ENCODE data around the gene CCSER1. TPM values are rescaled to one million over a fixed set of nuclear protein-coding genes. Genes with fewer than 3 reads are reported as not detected.

Gene CCSER1
- total and polyA plus RNA-seq, 2 of the 8 experiments (the other 6 are each of a cell fraction or from before 2014, with no cell fraction given), result 0.26 to 0.84 TPM

DNA sequence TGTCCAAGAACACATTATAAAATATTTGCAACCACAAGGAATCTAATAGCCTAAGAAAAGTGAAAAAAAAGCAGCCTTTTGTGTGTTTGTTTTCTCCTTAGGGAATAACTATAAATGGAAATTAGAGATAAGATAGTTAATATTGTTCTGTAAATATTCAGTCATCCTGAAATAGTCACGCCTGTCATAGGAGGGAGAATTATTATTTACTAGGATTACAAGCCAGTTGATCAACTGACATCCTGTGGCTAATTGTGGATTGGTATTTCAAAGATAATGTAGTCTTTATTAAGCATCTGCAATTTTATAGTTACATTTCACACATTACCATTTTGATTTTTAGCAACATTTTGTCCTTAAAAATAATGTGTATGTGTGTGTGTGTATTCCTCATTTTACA is 118.6 kb downstream of the CCSER1 start:
- Histone ChIP-seq H3K4me1 (replicated peaks in 1 of 4; ENCODE audit: control insufficient read depth in 3 of 4, insufficient read depth in 4 of 4, low read length in 3 of 4) (no peaks in the 10 kb centered on the region), H4K5ac (ENCODE audit: insufficient read length, low read depth, low read length) (no peak overlapping the region), H3K36me3 (ENCODE audit: control insufficient read depth in 2 of 4, insufficient read depth in 4 of 4, low read length in 3 of 4) (no peaks in the 10 kb centered on the region), H3K9ac (replicated peaks in 1 of 4; ENCODE audit: extremely low read depth in 1 of 4, low read depth in 3 of 4, low read length in 3 of 4) (no peak overlapping the region), H4K91ac (replicated peaks; ENCODE audit: insufficient read length, low read length) (no peak overlapping the region), H2BK12ac (ENCODE audit: low read depth, low read length) (no peak overlapping the region), H2BK5ac (ENCODE audit: low read depth, low read length) (no peak overlapping the region), H2AFZ (ENCODE audit: low read length) (no peak overlapping the region), H3K4me3 (ENCODE audit: extremely low read depth in 1 of 4, insufficient read depth in 2 of 4, low read depth in 3 of 4, low read length in 4 of 4) (no peak overlapping the region), H4K8ac (ENCODE audit: extremely low read depth, insufficient read depth, low read length) (no peak overlapping the region), H3K56ac (replicated peaks; ENCODE audit: insufficient read length, low read depth, low read length) (no peak overlapping the region), H3K79me2 (ENCODE audit: control insufficient read depth in 1 of 2, insufficient read depth in 2 of 2, low read length in 2 of 2) (no peaks in the 10 kb centered on the region), H2AK5ac (ENCODE audit: low read depth, low read length) (no peak overlapping the region), H2BK20ac (ENCODE audit: low read length) (no peak overlapping the region), H3K4ac (replicated peaks; ENCODE audit: insufficient read length, low read depth, low read length) (no peak overlapping the region), H3K27me3 (replicated peaks in 1 of 4; ENCODE audit: control insufficient read depth in 3 of 4, extremely low read depth in 1 of 4, insufficient read depth in 3 of 4, low read length in 3 of 4) (no peaks in the 10 kb centered on the region), H3K18ac (ENCODE audit: extremely low read depth, low read length) (no peak overlapping the region), H4K20me1 (replicated peaks in 1 of 2; ENCODE audit: control insufficient read depth in 1 of 2, insufficient read depth in 2 of 2, low read length in 2 of 2) (peaks cover 0 to 2% of the 10 kb centered on the region in 2 experiments), H3K4me2 (ENCODE audit: insufficient read depth in 1 of 2, low read depth in 2 of 2, low read length in 2 of 2) (no peak overlapping the region), H3K79me1 (ENCODE audit: low read depth, low read length) (no peaks in the 10 kb centered on the region), H3K27ac (ENCODE audit: low read depth, low read length) (no peak overlapping the region), H2BK120ac (replicated peaks; ENCODE audit: low read depth, low read length) (no peak overlapping the region), H2BK15ac (ENCODE audit: low read length) (no peak overlapping the region), H3K23me2 (ENCODE audit: low read depth, low read length) (no peaks in the 10 kb centered on the region), H3K14ac (ENCODE audit: insufficient read length) (no peak overlapping the region), H3K9me3 (ENCODE audit: insufficient read depth in 2 of 2, low read depth in 1 of 2, low read length in 1 of 2) (no peaks in the 10 kb centered on the region), H3K23ac (ENCODE audit: insufficient read length) (no peak overlapping the region)
- CTCF ChIA-PET (ENCODE audit: partially characterized antibody), result no interaction called here
- FAIRE-seq (no peak), DNase-seq (ENCODE audit: low read depth in 1 of 2, low spot score in 2 of 2) (no peak)
- TF ChIP-seq EZH2 (IDR thresholded peaks at IDR 0.05; ENCODE audit: low read depth, low read length, severe bottlenecking) (no peak), FOSL1 (IDR thresholded peaks at IDR 0.05; ENCODE audit: insufficient read depth, low read depth, low read length) (no peak), TEAD4 (IDR thresholded peaks at IDR 0.05; ENCODE audit: low read depth, low read length) (no peak), TBP (IDR thresholded peaks at IDR 0.05; ENCODE audit: low read depth, low read length) (no peak), SIX5 (IDR thresholded peaks at IDR 0.05; ENCODE audit: low read depth, low read length) (no peak), RBBP5 (IDR thresholded peaks at IDR 0.05; ENCODE audit: borderline replicate concordance, low read depth, low read length) (no peak), EGR1 (IDR thresholded peaks at IDR 0.05; ENCODE audit: borderline replicate concordance, low read depth, low read length) (no peak), RNF2 (IDR thresholded peaks at IDR 0.05; ENCODE audit: borderline replicate concordance, low read depth, low read length, missing control alignments, poor library complexity, severe bottlenecking) (no peak), ZNF274 (IDR thresholded peaks at IDR 0.05; ENCODE audit: borderline replicate concordance, extremely low read depth, low read length) (no peak), SAP30 (IDR thresholded peaks at IDR 0.05; ENCODE audit: insufficient read depth, insufficient replicate concordance, low read length) (no peak), KDM4A (IDR thresholded peaks at IDR 0.05; ENCODE audit: low read depth, low read length, severe bottlenecking) (no peak), HDAC6 (IDR thresholded peaks at IDR 0.05; ENCODE audit: low read depth, low read length) (no peak)
- POLR2A ChIA-PET (ENCODE audit: partially characterized antibody), result no interaction called here
- WGBS, 2 experiments (ENCODE audit: extremely low coverage in 1 of 2, insufficient coverage in 1 of 2, insufficient read length in 1 of 2, insufficient replicate concordance in 2 of 2, low coverage in 1 of 2, low lambda C conversion rate in 2 of 2, missing lambda C conversion rate in 1 of 2), result 85% methylated on average over 1 of the region's 1 CpG; no CpG with 5 or more reads in 1 of the 2 experiments
